Astrocyte (in vitro differentiated cells and primary cell): Measurements from ENCODE around the gene CRB3.

Experiments
- CTCF ChIP-seq: IDR thresholded peaks from 2 replicates; pipeline ENCODE4 v1.5.1; 2011; ENCODE audit warnings: low read depth, mild to moderate bottlenecking, inconsistent platforms, low read length, moderate library complexity; ENCODE audit not compliant: insufficient read depth
- EZH2 ChIP-seq: IDR thresholded peaks from 2 replicates; pipeline ENCODE4 v1.6.1; 2012; ENCODE audit warnings: mild to moderate bottlenecking, low read length, inconsistent platforms; ENCODE audit not compliant: insufficient read depth

GRCh38 chr19:6443986-6444385 is 20.1 kb upstream of the CRB3 start:
- TF ChIP-seq EZH2: no peak
- TF ChIP-seq CTCF: no peak
